Measurements from ENCODE around the gene C1QTNF6.

DNA sequence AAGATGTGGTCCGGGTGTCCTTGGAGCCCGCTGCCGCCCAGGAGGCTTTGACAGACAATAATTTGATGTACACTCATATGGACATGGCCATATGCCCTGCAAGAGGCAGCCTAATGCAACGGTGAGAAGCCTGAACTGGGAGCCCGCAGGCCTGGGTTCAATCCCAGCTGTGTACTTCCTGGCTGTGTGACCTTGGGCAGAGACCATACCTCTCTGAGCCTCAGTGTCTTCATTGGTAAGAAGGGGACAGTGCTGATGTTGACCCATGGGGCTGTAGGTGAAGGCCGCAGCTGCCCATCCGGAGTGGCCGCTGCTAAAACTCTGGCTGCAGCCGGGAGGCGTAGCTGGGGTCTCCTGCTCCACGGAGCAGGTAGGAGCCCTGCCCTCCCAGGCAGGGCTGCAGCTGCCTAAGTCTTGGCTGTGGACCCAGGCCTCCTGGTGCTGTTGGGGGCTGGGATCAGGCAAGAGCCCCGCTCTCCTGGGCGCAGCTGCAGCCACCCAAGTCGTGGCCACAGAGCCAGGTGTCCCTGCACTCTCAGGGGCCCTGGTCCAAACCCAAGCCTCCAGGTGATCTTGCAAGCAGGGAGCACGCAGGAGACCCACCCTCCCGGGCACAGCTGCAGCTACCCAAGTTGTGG is 47.2 kb downstream of the C1QTNF6 start:
- TF ChIP-seq CTCF (conservative IDR thresholded peaks at IDR 0.05 in 1 of 2, IDR thresholded peaks at IDR 0.05 in 1 of 2; ENCODE audit: extremely low read depth in 1 of 2, insufficient read depth in 1 of 2, low read depth in 1 of 2, low read length in 2 of 2), result no peak
- TF ChIP-seq EZH2 (IDR thresholded peaks at IDR 0.05; ENCODE audit: borderline replicate concordance, low read length), result no peak
